DMS79 (cell line): ENCODE data around the gene CORIN.
"Not testable (repeated sequence)": the region's sequence is repeated elsewhere in the genome, so short reads cannot be mapped to it uniquely, and the experiment has no call there.

ENCODE experiments used
- DNase-seq: peaks from one replicate; lab custom pipeline; 2025; lab: John Stamatoyannopoulos, UW

Gene CORIN

DNA sequence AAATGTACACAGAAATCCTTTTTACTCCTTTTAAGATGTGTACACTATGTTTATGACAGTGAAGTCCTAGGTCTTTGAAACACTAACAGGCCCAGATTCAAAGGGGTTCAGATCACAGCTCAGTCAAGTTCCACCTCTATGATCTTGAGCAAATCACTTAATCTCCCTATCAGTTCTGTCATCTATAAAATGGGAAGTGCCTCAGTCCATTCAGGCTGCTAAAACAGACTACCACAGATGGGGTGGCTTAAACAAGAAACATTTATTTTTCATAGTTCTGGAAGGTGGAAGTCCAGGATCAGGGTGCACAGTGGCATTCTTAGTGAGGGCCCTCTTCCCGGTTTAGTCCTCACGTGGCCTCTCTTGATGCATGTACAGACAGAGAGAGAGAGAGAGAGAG lies 117.1 kb downstream of the CORIN start:
- DNase-seq = no peak

DNA sequence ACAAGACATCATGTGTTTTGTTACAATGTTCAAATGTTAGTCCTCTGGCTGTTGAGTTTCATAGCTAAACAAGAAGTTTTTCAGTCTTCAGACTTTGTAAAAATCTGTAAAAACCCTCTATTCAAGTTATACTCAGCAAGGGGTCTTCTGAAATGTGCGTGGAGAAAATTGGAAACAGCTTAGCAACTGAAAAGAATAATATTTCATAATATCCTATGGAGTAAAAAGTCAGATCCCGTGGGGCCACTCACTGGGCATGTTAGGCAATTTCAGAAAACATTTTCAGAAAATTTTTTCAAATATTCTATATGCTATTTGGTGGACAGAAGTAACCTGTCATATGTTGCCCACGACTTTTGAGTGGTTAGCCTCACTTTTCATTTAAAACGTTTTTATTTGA lies 118.3 kb downstream of the CORIN start:
- no peak for DNase-seq

DNA sequence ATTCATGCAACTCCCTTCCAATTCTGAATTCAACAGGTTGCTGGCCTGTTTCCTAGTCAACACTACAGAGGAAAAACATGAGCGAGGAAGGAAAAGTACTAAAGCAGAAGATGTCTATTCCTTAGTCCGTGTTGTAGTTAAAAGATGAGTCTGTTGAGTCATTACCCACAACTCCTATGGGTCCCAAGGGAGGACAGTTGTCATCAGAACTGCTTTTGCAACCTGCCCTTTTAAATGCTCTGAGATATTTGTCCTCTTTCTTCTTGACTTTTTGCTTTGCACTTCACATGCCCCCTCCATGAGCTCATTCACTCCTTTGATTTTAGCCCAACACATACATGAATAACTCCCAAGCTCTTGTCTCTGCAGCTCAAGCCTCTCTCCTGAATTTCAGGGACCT lies 119.2 kb downstream of the CORIN start:
- no peak for DNase-seq

DNA sequence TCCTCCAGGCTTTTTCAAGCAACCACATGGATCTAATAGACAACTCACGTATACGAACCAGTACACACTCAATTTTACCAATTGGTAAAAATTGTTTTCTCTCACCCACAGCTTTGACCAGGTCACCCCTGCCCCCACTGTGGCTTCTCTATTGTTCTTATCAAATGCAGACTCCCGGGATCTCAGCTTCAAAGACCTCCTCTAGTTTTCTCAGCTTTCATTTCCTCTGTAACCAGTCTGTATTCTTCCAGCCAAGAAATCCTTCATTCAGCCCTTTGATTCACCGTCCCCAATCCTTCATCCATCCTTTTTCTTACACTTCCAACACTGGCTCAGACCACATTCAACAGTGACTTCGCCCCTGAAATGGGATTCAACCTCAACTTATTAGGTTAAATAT lies 120.7 kb downstream of the CORIN start:
- no peak for DNase-seq

DNA sequence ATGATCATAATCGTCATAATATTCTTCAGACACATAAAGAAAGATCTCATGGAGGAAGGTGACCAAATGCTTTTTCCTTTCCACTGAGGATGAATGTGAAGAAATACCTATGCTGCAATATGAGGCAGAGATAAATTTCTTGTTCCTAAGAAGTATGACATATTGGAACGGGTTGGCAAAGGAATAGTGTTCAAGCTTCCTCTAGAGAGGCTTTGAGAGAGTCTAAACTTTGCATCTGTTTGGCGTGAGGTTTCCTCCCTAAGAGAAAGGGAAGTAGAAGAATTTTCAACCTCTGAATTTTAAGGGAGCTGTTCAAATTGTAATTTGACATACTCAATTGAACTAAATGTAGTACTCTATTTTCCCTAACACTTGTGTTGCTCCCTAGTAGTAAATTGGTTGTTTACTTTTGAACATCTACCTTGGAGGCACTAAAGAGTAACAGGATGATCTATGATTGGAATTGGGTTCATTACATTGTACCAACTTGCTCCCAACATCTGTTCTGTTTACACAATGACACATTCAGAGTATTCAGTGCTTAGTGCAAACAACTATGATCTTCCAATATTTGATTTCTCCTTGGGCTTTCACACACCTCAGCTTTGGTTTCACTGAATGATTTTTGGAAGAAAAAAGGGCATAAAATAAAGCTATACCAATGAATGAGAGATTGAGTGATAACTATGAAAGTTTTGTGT lies 122.0 kb downstream of the CORIN start:
- DNase-seq = no peak

DNA sequence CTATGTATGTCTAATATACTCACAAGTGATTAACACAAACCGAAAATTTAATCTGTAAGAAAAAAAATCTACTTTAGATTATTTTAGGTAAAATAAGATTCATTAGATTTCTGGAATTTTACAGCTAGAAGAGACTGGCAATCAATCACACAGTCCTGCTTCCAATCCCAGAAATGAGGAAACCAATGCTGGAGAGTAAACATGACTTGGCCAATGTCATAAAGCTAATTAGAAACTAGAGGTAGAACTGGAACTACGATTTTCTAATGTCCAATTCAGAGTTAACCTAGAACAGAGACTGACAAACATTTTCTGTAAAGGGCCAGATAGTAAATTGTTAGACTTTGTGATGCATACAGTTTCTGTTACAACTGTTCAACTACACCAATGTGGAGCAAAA lies 123.6 kb downstream of the CORIN start:
- no peak for DNase-seq

DNA sequence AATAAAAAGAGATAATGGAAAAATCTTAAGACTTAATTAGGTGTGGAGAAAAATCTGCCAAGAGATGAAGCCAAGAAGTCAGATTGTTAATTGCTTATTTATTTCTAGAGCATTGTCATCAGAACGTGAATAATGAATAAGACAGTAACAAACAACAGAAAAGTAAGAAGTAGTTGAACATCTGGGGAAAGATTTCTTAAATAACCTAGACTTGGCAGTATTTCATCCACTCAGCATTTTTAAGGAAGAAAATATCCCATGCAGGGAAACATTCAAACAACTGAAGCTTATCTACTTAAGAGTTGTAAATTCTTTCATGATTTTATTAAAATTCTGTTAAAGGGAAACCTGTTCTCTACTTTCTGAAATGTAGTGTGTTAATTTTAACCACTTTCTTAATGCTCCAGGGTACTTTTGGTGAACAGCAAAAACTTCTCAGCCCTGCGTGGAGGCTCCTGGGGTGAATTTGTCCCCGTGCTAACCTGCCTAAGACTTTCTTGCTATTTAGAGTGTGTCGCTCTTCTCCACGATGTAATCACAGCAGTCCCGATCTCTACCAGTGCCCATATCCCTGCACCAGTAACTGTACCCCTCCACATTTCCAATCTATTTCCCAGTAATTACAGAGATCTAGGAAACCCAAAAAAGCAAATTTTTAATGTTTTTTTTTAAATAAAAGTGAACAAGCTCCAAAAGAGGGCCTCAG lies 124.6 kb downstream of the CORIN start:
- no peak for DNase-seq

DNA sequence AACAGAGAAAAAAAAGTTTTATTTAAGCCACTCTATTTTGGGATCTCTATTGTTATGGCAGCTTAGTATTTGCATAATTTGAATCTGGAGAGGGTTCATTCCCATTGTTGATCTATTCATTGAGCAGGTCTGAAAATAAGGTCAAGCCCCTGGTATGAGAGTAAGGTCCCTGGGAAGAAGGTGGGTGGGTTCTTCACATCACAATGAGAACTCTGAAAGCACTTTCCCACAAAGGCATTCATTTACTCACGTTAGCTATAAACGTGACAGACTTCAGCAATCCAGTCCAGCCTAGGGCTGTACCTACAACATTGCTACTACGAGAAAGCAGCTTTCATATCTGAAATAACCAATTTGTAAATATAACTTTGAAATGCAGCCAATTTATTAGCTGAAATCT lies 126.2 kb downstream of the CORIN start:
- no peak for DNase-seq

DNA sequence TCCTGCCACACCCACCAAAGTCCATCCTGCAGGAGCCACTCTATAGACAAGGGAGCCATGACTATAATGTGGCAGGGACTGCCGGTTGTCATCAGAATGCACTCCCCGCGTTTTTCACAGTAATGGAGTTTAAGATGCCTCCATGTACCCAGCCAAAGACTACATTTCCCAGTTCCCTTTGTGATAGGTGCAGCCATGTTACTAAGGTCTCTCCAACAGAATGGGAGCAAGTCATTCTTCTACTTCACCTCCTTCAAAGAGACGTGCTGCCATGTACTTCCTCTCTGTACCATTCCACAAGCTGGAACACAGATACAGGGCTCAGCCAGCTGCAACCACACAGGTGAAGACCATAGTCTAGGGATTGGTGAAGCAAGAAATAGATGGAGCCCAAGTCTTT lies 126.7 kb downstream of the CORIN start:
- DNase-seq = no peak

DNA sequence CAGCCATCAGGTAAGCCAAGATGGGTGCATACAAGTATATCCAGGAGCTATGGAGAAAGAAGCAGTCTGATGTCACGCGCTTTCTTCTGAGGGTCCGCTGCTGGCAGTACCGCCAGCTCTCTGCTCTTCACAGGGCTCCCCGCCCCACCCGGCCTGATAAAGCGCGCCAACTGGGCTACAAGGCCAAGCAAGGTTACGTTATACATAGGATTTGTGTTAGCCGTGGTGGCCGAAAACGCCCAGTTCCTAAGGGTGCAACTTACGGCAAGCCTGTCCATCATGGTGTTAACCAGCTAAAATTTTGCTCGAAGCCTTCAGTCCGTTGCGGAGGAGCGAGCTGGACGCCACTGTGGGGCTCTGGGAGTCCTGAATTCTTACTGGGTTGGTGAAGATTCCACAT lies 131.5 kb downstream of the CORIN start:
- DNase-seq = not testable (repeated sequence)

DNA sequence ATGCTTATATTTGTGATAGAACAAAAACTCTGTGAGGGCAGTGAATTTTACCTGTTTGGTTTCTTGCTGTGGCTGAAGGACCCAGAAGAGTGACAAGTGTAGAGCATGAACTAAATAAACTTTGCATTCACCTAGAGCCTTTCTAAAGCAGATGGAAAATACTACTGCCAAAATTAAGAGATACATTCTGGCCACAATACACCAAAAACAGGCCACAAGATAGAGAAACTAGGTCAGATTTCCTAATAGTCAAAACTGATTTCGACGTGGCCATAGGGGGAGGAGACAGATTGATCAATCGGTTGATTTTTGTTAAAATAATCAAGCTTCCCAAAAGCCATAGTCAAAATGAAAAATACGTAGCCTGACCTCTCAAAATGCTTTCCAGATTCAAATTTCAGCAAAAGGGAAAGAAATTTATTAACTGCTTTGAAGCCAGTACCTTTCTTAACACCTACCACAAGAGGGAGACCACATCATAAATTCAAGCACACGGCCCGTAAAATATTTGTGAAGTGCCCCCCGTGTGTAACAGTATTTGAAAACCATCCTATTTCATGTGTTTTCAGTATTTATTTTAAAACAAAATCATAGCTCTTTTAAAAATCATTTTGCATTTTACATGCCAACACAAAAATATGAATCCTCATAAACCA lies 132.4 kb downstream of the CORIN start:
- DNase-seq = no peak

DNA sequence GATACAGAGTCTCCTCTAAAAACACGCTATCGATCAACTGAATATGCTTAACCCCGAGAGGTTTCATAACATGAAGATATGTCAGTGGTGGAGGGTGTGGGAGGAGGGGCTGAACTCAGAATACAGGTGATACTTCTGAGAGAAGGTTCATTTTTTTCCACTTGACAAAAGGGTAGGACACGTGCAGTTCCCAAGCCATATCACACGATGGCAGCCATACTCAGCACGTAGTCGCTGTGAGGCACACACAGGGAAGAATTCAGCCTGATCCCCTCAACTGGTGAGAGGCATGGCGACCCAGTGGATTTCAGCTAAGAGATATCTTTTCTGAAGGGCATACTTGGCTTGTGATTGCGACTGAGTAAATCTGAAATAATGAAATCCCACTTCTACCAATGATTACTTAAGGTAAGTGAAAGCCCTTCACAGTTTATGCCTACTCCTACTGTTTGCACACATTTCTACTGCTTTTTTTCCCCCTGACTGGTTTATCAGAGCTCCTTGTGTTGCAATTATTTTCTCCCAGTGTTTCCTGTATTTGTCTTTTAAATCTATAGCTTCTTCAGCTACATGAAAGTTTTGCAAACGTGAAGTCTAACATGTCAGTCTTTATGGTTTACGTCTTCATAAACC lies 133.1 kb downstream of the CORIN start:
- no peak for DNase-seq

DNA sequence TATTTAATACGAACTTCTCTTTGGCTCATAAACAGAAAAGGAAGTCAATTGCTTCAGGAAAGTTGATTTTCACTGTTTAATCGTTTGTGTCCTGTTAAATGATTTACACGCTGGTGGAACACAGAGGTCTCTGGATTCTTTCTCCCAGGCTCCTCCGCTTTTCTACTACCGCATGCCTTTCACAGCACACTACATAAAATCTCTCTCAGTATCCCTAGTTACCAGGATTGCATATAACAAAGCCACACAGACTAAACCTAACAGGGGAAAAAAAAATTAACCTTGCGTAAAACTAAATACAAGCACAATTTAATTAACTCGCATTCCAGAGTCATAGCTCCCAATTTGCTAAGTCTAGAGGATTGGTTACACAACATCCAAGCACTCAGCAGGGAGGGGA lies 133.9 kb downstream of the CORIN start:
- no peak for DNase-seq

DNA sequence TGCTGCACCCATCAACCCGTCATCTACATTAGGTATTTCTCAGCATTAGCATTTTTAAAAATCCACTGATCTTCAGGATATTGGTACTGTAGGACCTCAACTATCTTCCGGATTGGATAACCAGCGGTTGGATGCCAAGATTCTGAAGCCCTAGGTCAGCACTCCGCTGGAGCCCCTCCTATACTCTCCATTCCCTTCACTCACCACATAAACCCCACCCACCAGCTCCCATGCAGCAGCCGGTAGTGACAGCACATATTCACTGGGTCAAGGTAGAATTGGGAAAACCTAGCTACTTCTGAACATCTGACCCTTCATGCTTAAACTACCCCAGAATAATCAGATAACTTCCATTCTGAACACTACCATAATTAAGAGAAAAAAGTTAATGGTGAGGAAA lies 134.9 kb downstream of the CORIN start:
- no peak for DNase-seq

DNA sequence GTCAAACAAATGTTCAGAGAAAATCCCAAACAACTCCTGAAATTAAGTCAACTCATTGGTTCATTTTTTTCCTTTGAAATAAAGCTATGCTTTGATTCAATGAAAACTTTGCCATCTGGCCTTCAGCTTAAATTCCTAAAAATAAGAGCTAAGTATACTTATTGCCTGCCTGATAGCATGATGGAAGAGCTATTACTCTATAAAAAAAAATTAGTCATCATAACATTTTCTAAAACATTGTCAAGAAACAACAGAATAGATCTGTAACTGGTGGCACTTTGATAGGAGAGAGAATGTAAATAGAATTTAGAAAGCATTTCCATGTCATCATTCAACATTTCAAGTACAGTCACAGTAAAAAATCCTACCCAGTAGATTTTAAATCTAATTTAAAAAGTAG lies 136.6 kb downstream of the CORIN start:
- DNase-seq = no peak

DNA sequence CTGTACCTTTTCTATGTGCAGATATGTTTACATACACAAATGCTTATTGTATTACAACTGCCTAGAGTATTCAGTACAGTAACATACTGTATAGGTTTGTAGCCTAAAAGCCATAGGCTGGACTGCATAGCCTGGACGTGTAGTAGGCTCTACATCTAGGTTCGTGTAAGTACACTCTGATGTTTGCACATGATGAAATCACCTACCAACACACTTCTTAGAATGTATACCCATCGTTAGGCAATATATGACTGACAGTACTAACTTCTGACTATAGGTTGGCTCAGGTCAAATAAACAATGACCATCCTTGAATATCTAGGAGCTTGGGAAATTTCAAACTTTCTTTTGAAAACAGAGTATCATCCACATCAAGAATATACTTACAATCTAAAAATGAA lies 139.0 kb downstream of the CORIN start:
- no peak for DNase-seq

DNA sequence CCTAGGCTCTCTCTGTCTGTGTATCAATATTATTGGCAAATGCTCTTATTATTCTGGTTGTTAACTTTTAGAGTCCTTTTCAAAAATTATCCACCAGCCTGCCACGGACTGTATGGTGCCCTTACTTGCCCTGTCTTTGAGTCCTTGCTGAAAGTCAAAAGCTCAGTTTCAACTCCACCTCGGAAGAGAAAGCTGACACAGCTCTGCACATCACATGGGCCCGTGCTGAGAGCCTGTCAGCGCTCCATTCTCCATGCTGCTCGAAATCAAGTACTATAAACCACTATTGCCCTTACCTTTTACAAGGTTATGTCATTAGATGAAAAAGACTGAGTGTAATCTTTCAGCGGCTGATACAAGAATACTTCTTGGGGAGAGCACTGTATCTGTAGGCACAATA lies 141.0 kb downstream of the CORIN start:
- no peak for DNase-seq

DNA sequence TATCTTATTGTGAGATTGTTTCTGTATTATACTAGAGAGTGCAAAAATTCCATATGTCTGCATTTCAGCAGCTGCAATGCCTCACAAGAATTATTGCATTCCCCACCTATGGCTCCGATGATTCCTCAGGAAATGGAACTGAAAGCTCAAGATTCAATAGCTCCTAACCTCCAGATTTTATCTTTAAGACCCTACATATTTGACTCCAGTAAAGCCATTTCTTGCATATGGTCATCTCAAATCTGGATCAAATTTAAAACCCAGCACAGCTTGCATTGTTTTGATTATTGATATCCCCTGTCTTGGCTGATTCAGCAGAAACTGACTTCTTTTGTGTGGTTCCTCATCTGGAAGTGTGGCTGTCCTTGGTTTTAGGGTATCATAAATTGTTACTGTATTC lies 142.6 kb downstream of the CORIN start:
- no peak for DNase-seq

DNA sequence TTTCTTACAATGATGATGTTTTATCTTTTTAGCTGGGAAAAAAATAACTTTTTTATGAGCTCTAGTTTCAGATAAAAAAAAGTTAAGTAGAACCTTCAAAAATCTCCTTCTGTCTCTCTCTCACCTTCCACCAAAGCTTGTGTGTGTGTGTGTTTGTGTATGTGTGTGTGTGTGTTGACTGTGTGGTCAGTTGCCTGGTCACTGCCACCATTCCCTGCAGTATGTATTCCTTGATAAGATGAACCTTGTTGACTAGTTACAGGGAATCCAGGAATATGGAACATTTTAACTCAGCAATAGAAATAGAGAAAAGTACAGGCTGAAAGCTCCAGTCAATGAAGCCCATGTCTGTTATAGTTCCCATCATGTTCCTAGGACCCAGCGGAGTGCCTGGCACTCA lies 143.5 kb downstream of the CORIN start:
- DNase-seq = no peak

DNA sequence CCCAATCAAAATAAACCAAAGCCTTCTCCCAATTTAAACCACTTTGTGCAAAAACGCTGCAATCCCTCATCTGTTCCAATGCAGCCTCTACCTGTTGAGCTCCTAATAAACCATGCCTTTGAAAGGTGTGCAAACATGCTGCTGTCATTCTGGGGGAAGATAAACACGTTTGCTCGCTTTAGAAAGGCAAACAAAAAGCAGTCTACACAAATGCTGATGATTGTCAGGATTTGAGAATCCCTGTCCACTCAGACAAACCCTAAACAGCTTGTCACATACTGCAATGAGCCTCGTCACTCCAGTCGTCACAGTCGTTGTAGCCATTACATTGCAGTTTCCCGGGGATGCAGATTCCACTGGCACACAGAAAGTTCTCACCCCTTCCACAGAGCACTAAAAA lies 145.2 kb downstream of the CORIN start:
- DNase-seq = no peak

DNA sequence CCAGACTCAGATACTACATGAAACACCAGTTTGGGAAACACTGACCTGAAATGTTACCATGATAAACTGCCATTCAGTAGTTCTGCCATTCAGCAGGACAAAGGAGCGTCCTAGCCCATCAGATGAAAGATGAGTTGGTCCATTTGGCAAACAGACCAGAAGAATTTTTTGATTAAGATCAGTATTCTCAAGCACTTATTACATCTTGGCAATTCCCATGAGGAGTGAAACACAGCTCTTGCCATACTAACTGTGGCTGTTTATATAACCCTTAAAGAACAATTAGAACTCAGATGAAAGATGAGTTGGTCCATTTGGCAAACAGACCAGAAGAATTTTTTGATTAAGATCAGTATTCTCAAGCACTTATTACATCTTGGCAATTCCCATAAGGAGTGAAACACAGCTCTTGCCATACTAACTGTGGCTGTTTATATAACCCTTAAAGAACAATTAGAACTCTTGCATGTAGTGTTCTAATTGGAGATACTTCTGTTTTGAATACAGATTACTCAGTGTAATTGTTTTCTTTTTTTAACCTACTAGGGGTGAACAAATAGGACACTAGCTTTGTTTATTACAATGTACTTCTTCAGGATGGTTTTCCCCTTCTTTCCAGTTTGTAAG lies 146.0 kb downstream of the CORIN start:
- DNase-seq = not testable (repeated sequence)

DNA sequence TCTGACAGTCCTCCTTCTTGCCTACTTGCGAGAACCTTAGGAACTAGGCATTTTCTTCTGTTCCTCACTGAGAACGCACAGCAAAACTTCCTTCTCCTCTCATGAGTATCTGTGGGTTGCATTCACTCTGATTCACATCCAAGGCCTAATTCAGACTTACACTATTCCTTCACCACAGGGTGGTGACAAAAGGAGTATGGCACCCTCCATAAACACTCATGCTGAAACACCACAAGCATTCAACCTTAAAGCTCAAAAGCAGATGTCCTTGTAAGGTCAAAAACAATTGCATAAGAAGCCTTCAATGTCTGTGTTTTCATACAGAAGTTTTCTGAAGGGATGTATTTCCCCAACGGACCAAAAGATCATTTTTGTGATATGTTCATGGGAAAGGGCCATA lies 147.3 kb downstream of the CORIN start:
- no peak for DNase-seq
